Suprapubic skin (tissue), 3 donors: ENCODE data around the gene DNAJB1.

Source experiments
- EP300 ChIP-seq: sonication (generic); formaldehyde crosslinking; IDR thresholded peaks from one replicate; pipeline ENCODE4 v1.6.1; 2017; ENCODE audit warnings: antibody characterized with exemption
- POLR2A ChIP-seq, 2 donors: fragments of 450-650 bp; IDR thresholded peaks; one replicate each; pipeline ENCODE4 v1.6.1; 2017; ENCODE audit warnings: antibody characterized with exemption in 2 of 2, mild to moderate bottlenecking in 2 of 2, moderate library complexity in 2 of 2
- TF ChIP-seq, protein P1 (sequence below), 2 donors: fragments of 200-600 bp in 1 of 2; fragments of 450-650 bp in 1 of 2; sonication (generic) in 1 of 2; IDR thresholded peaks; one replicate each; pipeline ENCODE4 v1.5.1; 2016 to 2019; ENCODE audit warnings: antibody characterized with exemption in 2 of 2, mild to moderate bottlenecking in 1 of 2, moderate library complexity in 1 of 2

DNA sequence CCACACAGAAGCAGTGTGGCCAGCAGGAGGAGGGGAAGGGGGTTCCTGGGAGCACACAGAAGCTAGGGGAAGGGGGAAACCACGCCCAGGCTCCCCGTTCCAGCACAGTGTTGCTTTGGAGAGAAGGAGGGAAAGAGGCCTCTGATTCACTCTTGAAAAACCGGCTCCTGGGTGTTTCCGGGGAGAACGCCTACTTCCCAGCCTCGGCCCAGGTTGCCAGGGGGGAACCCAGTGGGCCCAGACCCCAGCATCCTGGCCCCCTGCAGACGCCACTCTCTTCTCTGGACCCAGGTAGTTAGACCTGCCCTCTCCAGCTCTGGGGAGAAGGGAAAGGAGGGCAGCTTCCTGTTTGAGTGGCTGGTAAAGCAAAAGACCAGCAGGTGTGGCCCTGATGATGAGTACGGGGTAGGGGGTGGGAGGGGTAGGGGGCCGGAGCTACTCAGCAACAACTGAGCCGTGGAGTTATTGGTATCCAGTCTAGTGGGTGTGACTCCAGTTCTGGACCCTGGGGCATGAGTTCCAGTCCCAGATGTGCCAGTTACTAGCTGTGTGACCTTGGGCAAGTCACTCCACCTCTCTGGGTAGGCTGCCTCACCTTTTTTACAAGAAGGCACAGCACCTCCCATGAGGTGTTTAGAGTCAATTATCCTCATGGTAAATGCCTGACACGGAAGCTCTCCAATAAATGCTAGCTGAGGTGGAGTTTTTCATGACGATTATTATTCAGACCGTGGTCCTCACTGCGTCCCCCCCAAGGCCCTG, 23.1 kb downstream of the DNAJB1 start:
- no peak for TF ChIP-seq POLR2A (IDR thresholded peaks at IDR 0.05)
- TF ChIP-seq, protein P1, sequence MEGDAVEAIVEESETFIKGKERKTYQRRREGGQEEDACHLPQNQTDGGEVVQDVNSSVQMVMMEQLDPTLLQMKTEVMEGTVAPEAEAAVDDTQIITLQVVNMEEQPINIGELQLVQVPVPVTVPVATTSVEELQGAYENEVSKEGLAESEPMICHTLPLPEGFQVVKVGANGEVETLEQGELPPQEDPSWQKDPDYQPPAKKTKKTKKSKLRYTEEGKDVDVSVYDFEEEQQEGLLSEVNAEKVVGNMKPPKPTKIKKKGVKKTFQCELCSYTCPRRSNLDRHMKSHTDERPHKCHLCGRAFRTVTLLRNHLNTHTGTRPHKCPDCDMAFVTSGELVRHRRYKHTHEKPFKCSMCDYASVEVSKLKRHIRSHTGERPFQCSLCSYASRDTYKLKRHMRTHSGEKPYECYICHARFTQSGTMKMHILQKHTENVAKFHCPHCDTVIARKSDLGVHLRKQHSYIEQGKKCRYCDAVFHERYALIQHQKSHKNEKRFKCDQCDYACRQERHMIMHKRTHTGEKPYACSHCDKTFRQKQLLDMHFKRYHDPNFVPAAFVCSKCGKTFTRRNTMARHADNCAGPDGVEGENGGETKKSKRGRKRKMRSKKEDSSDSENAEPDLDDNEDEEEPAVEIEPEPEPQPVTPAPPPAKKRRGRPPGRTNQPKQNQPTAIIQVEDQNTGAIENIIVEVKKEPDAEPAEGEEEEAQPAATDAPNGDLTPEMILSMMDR (IDR thresholded peaks at IDR 0.05), result no peak
- no peak for TF ChIP-seq EP300
